ENCODE results near the gene IP6K3.

The IP6K3 gene

DNA sequence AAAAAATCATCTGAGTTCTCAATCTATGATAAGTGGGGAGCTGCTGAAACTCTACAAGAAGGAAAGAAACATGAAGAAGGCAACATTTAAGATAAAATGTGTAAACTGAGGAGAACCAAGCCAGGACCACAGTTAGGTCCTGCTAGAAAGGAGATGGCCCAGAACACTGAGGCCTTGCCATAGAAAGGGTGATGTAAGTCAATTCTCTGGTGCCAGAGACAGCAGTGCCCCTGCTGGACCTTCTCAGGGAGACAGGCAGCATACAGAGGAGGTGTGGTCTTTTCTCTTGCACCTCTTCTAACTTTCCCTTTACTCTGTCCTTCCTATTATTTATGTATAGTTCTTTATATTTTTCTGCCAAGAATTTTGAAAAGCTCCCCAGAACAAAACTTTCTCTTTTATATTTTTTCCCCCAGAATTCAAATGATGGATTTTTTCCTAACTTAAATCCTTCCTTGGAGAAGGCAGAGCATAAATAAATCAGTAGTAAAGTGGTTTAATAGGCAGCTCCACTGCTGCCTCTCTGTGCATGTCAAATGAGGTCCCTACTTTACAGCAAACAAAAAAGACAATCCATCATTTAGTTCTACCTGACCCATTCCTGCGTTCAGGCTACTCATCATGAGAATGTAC, 44.2 kb downstream of the IP6K3 start:
- DNase-seq = no peak

DNA sequence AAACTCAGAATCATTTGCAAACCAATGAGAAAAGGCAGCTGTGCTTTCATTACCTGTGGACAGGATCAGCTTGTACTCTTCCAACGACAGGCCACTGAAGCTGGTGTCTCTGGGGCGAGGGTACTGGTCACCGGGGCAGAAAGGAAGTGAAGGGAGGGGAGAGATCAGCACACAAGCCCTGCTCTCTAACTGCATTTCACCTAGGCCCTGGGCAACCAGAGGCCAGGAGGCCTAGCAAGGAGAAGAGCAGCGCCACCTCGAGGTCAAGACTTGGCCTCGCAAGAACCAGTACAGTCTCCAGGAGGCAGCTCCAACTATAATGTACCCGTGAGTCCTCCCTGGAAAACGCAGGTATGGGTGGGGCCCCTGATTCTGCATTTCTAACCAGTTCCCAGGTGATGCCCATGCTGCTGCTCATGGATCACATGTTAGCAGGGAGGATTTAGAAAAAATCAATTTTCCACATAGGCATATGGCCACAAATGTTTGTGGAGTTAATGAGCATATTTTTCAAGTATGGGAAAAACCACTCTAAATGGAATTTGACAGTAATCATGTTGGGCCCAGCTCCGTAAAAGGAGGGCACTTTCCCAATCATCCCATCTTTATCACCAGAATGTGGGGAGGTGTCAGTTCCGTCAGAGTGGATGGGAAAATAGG, 46.2 kb downstream of the IP6K3 start:
- no peak for DNase-seq

GRCh38 chr6:33699739-33700138, 47.0 kb downstream of the IP6K3 start:
- no peak for DNase-seq

DNA sequence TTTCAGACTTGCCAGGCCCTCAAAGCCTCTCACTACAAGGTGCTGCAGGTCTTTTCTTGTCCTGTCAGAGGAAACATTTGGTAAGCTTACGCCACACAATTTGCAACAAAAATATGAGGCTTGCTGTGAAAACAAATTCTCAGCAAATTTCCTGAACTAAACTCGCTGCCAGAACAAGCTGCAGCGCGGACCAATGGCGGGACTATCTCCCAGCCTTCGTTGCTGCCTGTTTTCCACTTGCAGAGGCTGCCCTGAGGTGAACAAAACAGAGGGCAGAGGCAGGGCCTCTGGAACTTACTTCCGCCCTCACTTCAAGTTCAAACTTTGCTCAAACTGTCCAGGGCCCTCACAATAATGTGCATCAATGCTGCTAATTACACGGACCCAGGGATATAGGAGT, 47.6 kb downstream of the IP6K3 start:
- no peak for DNase-seq

GRCh38 chr6:33698494-33698893, 48.2 kb downstream of the IP6K3 start:
- no peak for DNase-seq

DNA sequence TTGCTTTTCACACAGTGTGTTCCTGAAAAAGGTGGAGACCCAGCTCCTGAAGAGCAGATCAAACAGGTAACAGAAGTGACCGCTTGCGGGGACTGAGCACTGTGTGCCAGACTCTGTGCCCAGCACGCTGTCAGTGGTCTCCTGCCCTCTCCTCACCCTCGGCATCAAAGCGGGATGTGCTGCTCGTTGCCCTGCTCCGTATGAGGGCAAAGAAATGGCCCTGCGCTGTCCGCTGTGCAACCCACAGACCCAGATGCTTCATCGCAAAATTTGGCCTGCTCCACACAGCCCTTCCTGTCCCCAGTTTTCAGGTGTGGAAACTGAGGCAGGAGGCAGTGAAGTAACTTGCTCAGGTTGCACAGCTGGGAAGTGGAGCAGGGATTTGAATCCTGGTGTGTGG, 48.9 kb downstream of the IP6K3 start:
- no peak for DNase-seq

DNA sequence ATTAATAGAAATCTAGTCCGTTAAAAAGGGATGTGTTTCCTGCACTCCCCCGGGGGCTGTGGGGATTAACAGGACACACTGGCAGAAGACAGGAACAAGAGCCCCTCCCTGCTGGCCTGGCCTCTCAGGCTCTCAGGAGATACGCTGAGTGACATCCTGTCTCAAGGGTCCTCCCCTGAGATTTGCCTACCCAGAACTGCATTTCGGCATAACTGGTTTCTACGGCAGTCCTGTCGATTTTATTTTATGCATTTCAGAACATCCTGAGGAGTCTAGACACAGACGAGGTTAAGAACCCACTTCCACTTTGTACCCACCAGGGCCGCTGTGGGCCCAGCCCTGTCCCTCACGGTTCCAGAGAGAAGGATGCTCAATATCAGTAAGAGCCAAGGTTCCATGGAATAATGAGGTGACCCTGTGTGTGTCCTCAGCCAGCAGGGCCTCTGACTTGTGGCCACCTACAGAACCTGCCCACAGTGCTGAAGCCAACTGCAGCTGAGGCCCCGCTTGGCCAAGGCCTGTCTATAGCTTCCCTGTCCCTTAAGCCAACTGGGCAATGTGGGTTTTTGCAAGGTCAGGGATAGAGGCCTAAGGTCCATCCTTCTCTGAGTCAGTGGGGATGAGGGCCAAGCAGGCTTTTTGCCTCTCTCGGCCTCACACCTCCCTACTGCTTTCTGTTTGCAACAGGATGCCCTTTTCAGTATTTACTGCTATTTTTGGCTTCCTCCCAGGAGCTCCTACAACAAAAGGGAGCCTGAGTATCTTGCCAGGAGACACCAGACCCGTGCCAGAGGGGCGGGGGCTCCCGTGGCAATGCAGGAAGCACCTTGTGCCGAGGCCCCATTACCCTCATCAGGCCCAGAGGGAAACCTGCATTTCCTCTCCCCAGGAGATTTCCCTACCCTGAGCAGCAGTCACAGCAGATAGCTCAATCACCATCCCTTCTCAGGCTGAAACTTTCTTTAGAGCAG, 49.9 kb downstream of the IP6K3 start:
- DNase-seq = no peak

DNA sequence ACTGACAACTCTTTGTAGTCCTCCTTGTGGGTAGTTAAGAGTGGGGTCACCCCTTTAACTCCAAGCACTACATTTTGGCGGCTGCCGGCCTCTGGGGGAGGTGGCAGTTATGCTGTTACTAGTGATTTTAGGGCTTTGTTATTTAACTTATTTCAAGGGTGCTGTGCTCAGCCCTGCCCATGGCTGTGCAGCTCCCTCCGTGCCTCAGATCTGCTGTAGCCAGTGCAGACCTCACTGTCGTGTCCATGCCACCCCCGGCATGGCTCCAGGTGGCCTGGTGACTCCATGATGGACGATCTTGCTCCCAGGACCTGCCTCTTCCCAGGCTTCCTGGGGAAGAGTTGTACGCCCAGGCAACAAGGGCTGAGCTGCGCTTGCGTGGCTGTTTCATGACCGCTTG, 50.6 kb downstream of the IP6K3 start:
- DNase-seq = no peak

DNA sequence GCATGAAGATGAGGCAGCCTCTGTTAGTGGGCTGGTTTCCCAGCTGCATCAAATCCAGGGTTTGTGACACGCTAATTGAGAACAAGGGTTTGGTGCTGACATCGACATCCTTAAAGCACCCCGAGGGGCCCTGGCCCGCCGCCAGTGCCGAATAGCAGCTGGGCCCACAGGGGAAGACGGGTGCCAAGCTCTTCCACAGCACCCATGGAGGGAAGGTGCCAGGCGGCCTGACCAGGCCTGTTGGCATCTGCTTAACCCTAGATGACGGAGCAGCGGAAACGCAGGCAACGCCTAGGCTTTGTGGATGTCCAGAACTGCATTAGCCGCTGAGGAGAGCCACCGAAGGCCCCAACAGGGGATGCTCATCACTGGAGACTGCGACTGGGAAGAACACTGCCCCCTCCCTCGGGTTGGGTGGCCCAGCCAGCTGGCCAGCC, 51.2 kb downstream of the IP6K3 start:
- DNase-seq = no peak

GRCh38 chr6:33694977-33695376, 51.7 kb downstream of the IP6K3 start:
- DNase-seq = no peak

- peak; percentile 42 to 78 for DNase-seq
These were observed 52.2 kb downstream of the IP6K3 start for GRCh38 chr6:33694401-33694931.

DNA sequence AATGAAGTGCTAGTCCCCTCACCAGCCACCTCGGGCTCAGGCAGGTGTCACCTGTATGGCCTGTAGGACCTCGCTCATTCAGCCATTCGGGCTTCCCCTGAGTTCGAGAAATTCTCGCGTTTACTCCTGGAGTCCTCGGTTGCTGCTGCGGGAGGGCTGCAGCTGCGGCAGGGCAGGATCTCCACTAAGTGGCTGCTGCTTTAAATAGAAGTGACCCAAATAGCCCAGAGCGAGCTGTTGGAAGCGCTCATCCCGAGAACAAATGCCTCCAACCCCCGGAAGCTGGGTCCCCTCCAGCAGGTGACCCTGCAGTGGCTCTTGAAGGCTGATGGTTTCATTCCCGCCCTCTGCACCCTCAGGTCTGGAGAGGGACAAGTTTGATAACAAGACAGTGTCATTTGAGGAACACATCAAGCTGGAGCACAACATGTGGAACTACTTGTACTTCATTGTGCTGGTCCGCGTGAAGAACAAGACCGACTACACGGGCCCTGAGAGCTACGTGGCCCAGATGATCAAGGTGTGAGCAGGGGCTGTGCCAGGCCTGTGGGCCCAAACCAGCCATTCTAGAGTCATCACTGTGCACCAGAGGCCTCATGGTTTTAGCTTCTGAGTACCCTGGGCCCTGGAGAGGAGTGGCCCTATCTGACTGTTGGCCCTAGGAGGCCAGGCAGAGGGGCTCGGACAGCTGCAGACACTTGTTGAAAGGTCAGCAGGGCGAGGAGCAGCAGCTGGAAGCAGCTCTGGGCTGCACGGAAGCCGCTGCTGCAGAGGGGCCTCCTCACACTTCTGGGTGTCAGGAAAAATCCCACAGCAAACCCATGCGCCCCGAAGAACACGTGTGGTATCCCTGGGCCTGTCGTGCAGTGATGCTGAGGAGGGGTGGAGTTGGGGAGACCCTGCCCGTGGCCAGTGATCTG, 53.3 kb downstream of the IP6K3 start:
- DNase-seq = peak in 1 of 2 experiments; percentile 16

DNA sequence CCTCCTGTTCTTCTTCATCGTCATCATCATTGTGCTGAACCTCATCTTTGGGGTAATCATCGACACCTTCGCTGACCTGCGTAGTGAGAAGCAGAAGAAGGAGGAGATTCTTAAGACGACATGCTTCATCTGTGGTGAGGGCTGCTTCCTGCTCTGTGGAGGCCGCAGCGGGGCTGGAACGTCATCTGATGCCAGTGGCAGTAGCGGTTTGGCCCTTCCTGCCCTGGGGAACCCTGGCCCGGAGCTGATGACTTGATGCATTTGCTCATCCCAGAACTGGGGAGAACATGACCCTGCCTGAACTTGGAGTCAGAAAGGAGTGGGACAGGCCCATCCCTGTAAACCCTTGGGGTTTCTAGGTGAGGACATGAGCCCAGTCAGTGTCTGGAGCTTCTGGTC, 53.9 kb downstream of the IP6K3 start:
- no peak for DNase-seq

- DNase-seq = no peak
These were observed 54.5 kb downstream of the IP6K3 start for GRCh38 chr6:33692078-33692759.

- DNase-seq = no peak
These were observed 55.1 kb downstream of the IP6K3 start for GRCh38 chr6:33691456-33692077.

DNA sequence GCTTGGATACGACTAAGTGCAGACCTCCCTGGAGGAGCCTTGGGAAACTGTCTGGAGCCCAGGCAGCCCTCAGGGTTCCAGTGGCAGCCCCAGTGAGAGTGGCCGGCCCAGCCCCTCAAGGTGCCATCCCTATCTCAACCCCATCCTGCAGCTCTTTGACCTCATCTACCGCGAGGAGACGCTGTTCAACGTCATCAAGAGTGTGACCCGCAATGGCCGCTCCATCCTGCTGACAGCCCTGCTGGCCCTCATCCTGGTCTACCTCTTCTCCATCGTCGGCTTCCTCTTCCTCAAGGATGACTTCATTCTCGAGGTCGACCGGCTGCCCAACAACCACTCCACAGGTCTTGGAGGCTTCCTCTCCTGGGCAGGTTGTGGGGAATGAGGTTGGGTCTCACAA, 55.9 kb downstream of the IP6K3 start:
- no peak for DNase-seq

DNA sequence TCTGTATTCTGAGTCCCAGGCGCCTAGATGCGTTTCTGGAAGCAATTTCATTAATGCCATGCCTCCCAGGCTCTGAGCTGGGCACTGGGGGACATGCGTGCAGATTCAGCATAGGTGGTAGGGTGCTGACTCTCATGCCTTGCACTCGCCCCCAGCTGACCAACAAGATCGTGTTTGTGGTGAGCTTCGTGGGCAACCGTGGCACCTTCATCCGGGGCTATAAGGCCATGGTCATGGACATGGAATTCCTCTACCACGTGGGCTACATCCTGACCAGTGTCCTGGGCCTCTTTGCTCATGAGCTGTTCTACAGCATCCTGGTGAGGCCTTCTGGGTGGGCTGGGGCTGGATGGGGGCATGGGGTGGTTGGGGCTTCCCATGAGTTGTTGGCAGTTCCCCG, 56.8 kb downstream of the IP6K3 start:
- DNase-seq = no peak

DNA sequence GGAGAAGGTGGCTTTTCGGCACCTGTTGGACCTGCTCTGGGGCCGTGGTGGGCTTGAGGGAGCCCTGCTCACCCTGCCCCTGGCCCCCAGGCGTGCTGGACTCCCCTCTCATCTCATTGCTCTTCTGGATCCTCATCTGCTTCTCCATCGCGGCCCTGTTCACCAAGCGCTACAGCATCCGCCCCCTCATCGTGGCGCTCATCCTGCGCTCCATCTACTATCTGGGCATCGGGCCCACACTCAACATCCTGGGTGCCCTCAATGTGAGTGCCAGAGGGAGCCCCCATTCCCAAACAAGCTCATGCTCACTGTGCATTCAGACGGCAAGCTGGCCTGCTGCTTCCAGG, 57.6 kb downstream of the IP6K3 start:
- DNase-seq = no peak

DNA sequence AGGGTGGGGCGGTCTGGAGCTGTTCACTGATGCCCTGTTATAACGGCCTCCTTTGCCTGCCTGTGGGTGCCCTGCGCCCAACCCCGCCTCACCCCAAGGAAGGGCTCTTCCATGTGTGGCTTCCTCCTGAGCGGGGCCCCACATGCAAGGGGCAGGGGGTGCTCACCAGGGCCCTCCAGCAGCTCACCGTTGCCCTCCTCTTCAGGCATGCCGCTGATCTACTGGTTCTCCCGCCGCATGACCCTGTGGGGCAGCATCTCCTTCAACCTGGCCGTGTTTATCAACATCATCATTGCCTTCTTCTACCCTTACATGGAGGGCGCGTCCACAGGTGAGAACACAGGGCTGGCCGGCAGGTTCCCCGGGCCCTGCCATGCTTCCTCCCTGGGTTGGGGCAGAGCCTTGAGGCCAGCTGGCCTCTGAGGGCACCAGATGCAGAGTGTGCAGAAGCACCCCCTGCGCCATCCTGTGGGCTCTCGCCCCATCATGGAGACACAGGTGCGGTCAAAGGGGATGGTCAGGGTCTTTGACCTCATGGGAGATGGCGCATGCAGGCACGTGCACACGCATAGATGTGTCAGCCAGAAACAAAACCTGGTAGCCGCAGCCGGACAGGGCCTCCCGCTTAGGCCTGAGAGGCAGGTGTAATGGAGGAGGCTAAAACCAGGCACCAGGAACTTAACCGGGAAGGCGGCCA, 58.1 kb downstream of the IP6K3 start:
- DNase-seq = no peak

GRCh38 chr6:33688006-33688405, 58.7 kb downstream of the IP6K3 start:
- DNase-seq = no peak

Measured in cerebellar nuclear complex (tissue), 1 donor.